GM12892 (cell line): ENCODE results near the gene AGA.

Source experiments
- POLR2A ChIP-seq: IDR thresholded peaks from 2 replicates; pipeline ENCODE4 v1.6.1; 2011; ENCODE audit warnings: low read depth, low read length, control low read depth
- POLR2AphosphoS5 ChIP-seq: IDR thresholded peaks from 2 replicates; pipeline ENCODE4 v1.6.1; 2011; ENCODE audit warnings: low read depth, low read length, control low read depth

DNA sequence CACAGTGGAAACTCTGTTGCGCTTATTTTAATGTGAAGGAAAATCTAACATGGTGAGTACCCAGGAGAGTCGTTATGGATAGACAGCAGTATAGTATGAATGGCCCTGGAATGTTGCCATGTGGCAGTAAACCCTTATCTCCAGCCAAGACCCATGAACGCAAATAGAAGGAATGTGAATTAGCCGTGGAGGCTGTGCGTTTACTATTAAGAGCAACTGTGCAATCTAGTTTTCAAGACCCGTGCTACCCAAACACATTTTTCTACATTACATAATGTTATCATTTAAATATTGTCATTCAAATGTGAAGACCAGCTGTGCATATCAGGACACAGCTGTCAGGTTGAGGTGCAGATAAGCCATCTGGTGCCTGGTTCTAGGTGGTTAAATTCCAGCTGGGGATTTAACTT is 13.3 kb upstream of the AGA start:
- TF ChIP-seq POLR2AphosphoS5 (no peak), POLR2A (no peak)
